GM10248 (cell line): ENCODE data around the gene VAMP2.

Experiments used
- CTCF ChIA-PET: fragments of 300-600 bp; sonication (Branson Sonifier 250); formaldehyde crosslinking; extraction: SDS; loops from one replicate; lab custom pipeline; 2021; ENCODE audit warnings: antibody characterized with exemption; lab: Yijun Ruan, JAX
- POLR2A ChIA-PET: fragments of 350-650 bp; sonication (Branson Sonifier 250); formaldehyde crosslinking; extraction: SDS; loops from one replicate; lab custom pipeline; 2020; ENCODE audit warnings: antibody characterized with exemption; lab: Yijun Ruan, JAX
- DNase-seq: peaks from one replicate; pipeline ENCODE4 v3.0.0; 2012; ENCODE audit errors: extremely low spot score
- TF ChIP-seq, protein P1 (sequence below): IDR thresholded peaks from 2 replicates; pipeline ENCODE4 v1.5.1; 2012; ENCODE audit warnings: mild to moderate bottlenecking, low read depth; ENCODE audit errors: extremely low read depth, missing control alignments, control extremely low read depth

The VAMP2 gene

DNA sequence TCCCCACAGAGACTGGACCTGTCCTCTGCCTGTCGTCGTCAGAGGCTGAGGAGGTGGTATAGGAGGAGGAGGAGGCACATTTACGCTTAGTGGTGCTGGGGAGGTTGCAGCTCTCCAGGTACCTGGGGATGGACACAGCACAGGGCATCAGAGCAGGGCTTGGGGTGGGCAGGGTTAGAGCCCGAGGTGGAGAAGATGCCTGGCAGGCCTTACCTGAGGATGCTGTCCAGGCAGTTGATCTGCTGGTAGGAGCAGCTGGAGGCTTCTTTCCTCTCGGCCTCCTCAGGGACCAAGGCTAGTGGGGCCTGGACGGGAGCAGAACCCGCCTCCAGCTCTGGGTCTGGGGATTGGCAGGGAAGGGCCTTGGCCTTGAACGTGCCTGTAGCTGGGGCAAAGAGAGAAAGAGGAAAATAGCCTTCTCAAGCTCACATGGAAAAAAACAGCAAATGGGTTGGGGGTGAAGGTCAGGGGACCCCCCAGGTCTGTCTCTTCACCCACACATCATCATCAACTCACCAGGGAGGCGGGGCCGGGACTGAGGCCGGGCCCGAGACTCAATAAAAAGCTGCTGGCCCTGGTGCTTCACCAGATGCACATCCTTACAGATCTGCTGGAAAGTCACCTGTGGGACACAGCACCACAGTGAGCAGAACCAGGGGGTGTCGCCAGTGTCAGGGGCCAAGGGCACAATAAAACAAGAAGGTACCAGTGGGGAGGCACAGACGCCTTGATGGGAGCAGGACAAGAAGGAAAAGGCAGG is 16.2 kb downstream of the VAMP2 start:
- ChIA-PET CTCF (interaction anchor here (0.6 kb wide), 1 partner anchor 13 kb away, joined by 3 read pairs; no protein-coding TSS in a partner anchor), POLR2A (interaction anchor here (1.0 to 4.0 kb wide), 2 partner anchors 10 to 11 kb away, joined by 5 to 17 read pairs; no protein-coding TSS in a partner anchor)
- TF ChIP-seq, protein P1, sequence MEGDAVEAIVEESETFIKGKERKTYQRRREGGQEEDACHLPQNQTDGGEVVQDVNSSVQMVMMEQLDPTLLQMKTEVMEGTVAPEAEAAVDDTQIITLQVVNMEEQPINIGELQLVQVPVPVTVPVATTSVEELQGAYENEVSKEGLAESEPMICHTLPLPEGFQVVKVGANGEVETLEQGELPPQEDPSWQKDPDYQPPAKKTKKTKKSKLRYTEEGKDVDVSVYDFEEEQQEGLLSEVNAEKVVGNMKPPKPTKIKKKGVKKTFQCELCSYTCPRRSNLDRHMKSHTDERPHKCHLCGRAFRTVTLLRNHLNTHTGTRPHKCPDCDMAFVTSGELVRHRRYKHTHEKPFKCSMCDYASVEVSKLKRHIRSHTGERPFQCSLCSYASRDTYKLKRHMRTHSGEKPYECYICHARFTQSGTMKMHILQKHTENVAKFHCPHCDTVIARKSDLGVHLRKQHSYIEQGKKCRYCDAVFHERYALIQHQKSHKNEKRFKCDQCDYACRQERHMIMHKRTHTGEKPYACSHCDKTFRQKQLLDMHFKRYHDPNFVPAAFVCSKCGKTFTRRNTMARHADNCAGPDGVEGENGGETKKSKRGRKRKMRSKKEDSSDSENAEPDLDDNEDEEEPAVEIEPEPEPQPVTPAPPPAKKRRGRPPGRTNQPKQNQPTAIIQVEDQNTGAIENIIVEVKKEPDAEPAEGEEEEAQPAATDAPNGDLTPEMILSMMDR, result no peak
- DNase-seq, result no peak

DNA sequence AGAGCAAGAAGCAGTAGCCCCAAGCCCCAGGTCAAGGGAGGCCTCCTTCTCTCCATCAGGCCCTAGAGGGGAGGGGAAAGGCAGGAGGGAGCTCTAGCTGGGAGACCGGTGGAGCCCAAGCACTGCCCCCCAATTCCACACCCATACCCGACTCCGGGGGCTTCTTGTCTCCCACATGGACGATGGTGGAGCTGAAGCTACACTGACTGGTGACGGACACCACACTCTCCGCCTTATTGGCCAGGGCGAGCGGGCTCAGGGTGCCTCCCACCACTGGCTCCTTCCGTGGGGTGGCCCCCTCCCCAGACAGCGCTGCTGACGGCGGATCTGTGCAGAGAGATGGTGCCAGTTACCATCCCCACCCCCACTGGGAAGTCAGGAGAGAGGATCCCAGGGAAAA is 16.9 kb downstream of the VAMP2 start:
- DNase-seq, result no peak
- TF ChIP-seq, protein P1, result no peak
- ChIA-PET POLR2A (interaction anchor here (0.6 to 4.0 kb wide), 3 partner anchors 10 to 308 kb away, joined by 3 to 17 read pairs (median 4); no protein-coding TSS in a partner anchor), CTCF (interaction anchor here (0.6 kb wide), 1 partner anchor 13 kb away, joined by 3 read pairs; no protein-coding TSS in a partner anchor)

DNA sequence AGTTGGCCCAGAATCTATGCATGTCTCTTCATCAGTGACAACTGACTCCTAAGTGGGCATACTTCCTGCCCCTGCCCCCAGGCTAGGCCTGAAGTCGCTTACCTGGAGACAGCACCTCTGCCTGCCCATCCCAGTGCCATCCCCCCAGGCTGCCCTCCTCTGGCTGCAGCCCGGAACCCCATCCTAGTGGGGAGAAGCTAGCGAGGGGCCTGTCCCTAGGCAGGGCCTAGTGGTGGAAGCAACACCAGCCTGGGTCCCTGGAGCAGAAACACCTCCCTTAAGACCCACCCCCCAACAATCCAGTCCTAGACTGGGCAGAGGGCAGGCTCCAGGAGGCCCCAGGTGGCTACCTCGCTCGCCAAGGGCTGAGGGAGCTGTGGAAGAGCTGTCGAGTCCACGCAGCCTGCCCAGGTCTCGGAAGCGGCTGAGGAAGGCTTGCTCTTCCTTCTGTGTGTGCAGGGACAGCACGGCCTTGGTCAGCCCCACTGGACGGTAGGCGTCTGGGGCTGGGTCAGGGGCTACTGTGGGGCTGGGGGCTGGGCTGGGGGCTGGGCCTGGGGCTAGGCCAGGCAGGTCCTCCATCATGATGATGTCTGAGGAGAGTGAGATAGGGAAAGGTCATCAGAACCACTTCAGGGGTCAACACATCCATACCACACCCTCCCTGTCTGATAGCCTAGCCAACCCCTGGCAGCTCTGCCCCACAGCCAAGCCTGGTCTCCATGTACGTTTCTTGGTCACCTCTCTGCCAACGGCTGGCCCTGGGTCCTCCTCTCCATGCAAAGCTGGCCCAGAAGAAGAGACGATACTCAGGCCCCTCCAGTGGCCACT is 18.1 kb downstream of the VAMP2 start:
- TF ChIP-seq, protein P1, result no peak
- CTCF ChIA-PET, result interaction anchor here (1.0 kb wide), 1 partner anchor 14 kb away, joined by 4 read pairs; no protein-coding TSS in a partner anchor
- POLR2A ChIA-PET, result interaction anchor here (1.2 to 4.0 kb wide), 3 partner anchors 8 to 12 kb away, joined by 4 to 17 read pairs (median 8); partner anchors contain the start of gene PER1
- no peak for DNase-seq

DNA sequence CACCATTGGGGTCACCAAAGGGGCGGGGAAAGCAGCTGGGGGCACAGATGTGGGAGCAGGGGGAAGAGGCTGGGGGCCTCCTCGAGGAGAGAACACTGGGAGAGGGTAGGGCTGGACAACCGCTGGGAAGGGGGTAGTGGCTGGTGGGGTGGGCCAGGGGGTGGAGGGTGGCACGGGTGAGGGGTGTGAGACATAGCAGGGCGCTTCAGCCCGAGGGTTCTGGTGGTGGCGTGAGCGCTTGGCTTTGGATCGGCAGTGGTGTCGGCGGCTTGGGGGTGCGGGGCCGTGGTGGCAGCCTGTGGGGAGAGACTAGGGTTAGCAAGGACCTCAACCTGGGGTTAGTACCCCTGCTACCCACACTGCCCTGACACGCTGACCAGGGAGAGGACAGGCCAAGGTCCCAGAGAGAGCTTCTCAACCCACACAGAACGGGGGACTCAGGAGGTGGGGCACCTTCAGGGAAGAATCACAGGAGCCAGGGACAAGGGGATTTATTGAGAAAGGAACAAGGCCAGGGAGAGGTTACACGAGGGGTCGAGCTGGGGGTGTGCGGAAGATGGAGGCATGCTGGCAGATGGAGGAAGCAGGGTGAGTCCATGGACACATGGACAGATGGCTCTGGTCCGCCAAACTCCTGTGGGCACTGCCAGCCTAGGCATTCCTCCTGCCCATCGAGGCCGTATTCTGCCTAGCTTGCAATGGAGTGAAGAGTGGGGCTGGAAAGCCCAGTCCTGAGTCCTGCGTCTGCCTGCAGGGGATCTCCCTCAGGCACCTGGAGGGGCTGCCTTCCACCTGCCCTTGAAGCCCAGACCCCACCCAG is 19.0 kb downstream of the VAMP2 start:
- TF ChIP-seq, protein P1, result no peak
- ChIA-PET POLR2A (interaction anchor here (1.0 to 4.0 kb wide), 5 partner anchors 8 to 15 kb away, joined by 4 to 17 read pairs (median 8); partner anchors contain the start of gene PER1), CTCF (interaction anchor here (0.8 to 1.0 kb wide), 2 partner anchors 15 to 25 kb away, joined by 3 to 4 read pairs; no protein-coding TSS in a partner anchor)
- DNase-seq, result no peak

DNA sequence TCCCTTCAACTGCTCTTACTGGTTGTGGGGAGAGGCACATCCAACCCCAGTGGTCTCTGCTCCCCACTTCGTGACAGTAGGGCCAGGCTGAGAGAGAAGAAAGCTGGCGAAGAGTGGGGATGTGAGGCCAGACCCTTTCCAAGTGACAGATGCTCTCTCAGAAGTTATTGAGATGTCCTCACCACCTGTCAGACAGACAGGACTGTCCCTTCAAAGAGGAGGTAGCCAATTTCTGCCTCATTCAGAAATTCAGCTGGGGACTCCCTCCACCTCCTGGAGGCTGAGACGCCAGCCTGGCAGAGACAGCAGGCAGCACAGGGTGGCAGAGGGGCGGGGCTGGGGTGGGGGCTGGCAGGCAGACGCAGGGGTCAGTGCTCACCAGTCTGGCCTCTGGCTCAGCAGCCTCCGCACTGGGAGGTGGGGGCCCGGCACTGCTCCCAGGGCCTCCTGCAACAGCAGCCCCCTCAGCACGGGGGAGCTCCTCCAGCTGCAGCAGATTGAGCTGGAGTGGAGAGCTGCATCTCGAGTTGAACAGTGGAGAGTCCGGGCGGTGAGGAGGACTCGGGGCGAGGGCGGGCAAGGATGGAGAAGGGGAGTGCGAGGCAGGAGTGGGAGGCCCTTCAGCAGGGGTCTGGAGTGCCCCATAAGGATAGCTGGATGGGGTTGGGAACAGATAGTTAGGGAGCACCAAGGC is 19.7 kb downstream of the VAMP2 start:
- ChIA-PET POLR2A (interaction anchor here (1.0 to 4.0 kb wide), 4 partner anchors 9 to 16 kb away, joined by 4 to 17 read pairs (median 8); partner anchors contain the start of gene PER1), CTCF (interaction anchor here (0.8 to 6.6 kb wide), 2 partner anchors 7 to 24 kb away, joined by 3 to 67 read pairs; partner anchors contain the start of gene PER1)
- no peak for DNase-seq

More for the DNA sequence above, 19.7 kb downstream of the VAMP2 start:
- TF ChIP-seq, protein P1, result no peak
